ENCODE measurements around the gene CNDP2. TPM values are rescaled to one million over a fixed set of nuclear protein-coding genes. Genes with fewer than 3 reads are reported as not detected.
A peak's percentile ranks its signal among the peaks of the same experiment; 100 is the strongest.

The CNDP2 gene
- total RNA-seq, 1 donor from 2014 or later: 213 TPM

DNA sequence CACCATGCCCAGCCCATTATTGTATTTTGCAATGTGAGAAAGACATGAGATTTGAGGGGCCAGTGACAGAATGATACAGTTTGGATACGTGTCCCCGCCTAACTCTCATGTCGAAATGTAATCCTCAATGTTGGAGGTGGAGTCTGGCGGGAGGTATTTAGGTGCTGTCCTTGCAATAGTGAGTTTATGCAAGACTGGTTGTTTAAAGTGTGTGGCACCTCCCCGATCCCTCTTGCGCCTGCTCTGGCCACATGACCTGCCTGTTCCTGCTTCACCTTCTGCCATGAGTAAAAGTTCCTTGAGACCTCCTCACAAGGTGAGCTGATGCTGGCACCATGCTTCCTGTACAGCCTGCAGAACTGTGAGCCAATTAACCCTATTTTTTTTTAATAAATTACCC lies 54.7 kb downstream of the CNDP2 start:
- no peaks in the 10 kb centered on the region for H3K9me3 ChIP-seq
- DNase-seq: no peak
- ATAC-seq: no peak
- H3K4me1 ChIP-seq: no peaks in the 10 kb centered on the region
- no peaks in the 10 kb centered on the region for H3K36me3 ChIP-seq
- no peak overlapping the region for H3K4me3 ChIP-seq
- no peak overlapping the region for H3K27ac ChIP-seq
- TF ChIP-seq, protein P1, sequence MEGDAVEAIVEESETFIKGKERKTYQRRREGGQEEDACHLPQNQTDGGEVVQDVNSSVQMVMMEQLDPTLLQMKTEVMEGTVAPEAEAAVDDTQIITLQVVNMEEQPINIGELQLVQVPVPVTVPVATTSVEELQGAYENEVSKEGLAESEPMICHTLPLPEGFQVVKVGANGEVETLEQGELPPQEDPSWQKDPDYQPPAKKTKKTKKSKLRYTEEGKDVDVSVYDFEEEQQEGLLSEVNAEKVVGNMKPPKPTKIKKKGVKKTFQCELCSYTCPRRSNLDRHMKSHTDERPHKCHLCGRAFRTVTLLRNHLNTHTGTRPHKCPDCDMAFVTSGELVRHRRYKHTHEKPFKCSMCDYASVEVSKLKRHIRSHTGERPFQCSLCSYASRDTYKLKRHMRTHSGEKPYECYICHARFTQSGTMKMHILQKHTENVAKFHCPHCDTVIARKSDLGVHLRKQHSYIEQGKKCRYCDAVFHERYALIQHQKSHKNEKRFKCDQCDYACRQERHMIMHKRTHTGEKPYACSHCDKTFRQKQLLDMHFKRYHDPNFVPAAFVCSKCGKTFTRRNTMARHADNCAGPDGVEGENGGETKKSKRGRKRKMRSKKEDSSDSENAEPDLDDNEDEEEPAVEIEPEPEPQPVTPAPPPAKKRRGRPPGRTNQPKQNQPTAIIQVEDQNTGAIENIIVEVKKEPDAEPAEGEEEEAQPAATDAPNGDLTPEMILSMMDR (IDR thresholded peaks at IDR 0.05): no peak
- H3K27me3 ChIP-seq: no peaks in the 10 kb centered on the region
- intact Hi-C loops (cut with DNase I): loop anchor here (10.0 kb wide), 1 partner anchor 196 kb away; no protein-coding TSS in a partner anchor

DNA sequence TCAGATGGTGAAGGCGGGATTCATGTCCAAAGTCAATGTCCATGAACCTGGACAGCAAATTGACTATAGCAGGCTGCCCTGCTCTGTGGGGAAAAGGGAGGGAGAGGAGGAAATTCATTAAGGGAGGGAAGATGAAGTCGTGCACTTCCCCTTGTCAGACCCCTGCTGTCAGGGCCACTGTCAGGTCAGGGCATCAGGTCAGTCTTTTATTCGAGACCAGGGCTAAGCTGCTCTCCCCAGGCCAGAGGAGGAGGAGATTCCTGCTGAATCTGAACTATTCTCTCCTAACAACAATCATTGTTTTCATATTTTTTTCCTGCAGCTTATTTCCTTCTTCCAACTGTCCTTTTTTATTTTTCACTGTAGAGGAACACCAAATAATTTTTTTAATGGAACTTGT lies 55.3 kb downstream of the CNDP2 start:
- ATAC-seq (no peak), DNase-seq (no peak)
- H3K4me3 ChIP-seq: no peak overlapping the region
- no peaks in the 10 kb centered on the region for H3K9me3 ChIP-seq
- intact Hi-C loops (cut with DNase I): loop anchor here (10.0 kb wide), 1 partner anchor 197 kb away; no protein-coding TSS in a partner anchor
- no peaks in the 10 kb centered on the region for H3K27me3 ChIP-seq
- H3K27ac ChIP-seq: no peak overlapping the region
- H3K4me1 ChIP-seq: no peaks in the 10 kb centered on the region
- TF ChIP-seq, protein P1 (IDR thresholded peaks at IDR 0.05): no peak
- H3K36me3 ChIP-seq: no peaks in the 10 kb centered on the region

DNA sequence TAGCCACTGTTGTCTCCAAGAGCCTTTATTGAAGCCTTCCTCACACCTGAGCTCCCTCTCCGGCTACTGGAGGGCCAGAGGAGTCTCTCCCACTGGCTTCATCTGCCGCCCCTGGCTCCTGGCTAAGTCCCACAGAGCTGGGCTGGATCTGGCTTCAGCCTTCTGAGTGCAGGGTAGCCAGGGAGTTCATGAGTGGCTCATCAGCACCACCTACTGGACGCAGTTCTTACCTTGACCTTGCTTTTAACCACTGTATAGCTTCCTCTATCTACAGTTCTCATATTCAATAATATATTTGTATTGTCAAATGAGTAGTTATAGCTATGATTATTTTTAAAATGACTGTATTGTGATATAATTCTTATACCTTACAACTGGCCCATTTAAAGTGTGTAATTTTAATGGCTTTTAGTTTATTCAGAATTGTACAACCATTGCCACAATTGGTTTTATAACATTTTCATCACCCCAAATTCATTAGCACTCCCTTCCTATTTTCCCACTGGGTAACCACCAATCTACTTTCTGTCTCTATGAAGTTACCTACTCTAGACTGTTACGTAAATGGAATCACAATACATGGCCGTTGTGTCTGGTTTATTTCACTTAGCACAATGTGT lies 55.9 kb downstream of the CNDP2 start:
- TF ChIP-seq, protein P1 (IDR thresholded peaks at IDR 0.05): peak; percentile 88
- Histone ChIP-seq H3K4me1 (no peaks in the 10 kb centered on the region), H3K27ac (no peak overlapping the region), H3K4me3 (no peak overlapping the region), H3K27me3 (no peaks in the 10 kb centered on the region), H3K9me3 (no peaks in the 10 kb centered on the region), H3K36me3 (no peaks in the 10 kb centered on the region)
- ATAC-seq: peak; percentile 98
- intact Hi-C loops (cut with DNase I): loop anchor here (10.0 kb wide), 1 partner anchor 197 kb away; no protein-coding TSS in a partner anchor
- DNase-seq: peak; percentile 80

DNA sequence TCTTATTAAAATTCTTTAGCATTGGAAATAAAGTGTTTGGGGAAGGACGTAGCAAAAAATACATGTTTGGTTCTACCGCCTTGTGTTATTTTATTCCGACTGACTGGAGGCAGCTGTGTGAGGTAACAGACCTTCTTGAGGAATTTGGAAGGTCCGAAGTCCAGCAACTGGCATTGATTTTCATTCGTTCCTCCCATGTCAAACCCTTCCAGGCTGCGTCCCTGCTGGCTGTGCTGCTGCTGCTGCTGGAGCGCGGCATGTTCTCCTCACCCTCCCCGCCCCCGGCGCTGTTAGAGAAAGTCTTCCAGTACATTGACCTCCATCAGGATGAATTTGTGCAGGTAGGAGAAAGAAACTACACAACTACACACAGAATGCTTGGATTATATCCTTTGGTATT lies 60.0 kb downstream of the CNDP2 start:
- H3K27ac ChIP-seq: no peak overlapping the region
- H3K36me3 ChIP-seq: no peaks in the 10 kb centered on the region
- intact Hi-C loops (cut with DNase I): loop anchor here (10.0 kb wide), 1 partner anchor 201 kb away; no protein-coding TSS in a partner anchor
- no peaks in the 10 kb centered on the region for H3K9me3 ChIP-seq
- DNase-seq (no peak), ATAC-seq (no peak)
- no peak overlapping the region for H3K4me3 ChIP-seq
- TF ChIP-seq, protein P1 (IDR thresholded peaks at IDR 0.05): no peak
- H3K4me1 ChIP-seq: no peaks in the 10 kb centered on the region
- H3K27me3 ChIP-seq: no peaks in the 10 kb centered on the region

DNA sequence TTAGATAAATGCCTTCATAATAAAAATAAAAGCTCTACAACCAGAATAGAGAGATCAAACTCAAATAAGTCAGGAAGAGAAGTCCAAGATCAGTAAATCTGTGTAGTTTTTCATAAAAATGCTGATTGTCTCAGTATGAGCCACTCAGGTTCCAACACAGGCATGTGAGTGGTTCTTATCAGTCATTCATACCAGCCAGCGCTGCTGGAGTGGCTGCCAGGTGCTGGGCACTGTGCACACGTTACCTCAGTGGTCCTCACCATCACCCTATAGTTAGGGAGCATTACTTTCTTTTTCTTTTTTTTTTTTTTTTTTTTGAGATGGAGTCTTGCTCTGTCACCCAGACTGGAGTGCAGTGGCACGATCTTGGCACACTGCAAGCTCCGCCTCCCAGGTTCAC lies 61.9 kb downstream of the CNDP2 start:
- TF ChIP-seq, protein P1 (IDR thresholded peaks at IDR 0.05): no peak
- Histone ChIP-seq H3K36me3 (no peaks in the 10 kb centered on the region), H3K27ac (no peak overlapping the region), H3K27me3 (no peaks in the 10 kb centered on the region), H3K4me3 (no peak overlapping the region), H3K4me1 (no peaks in the 10 kb centered on the region), H3K9me3 (no peaks in the 10 kb centered on the region)
- ATAC-seq: peak; percentile 55
- DNase-seq: no peak
- intact Hi-C loops (cut with DNase I): loop anchor here (10.0 kb wide), 1 partner anchor 203 kb away; no protein-coding TSS in a partner anchor
